ENCODE results near the gene PERM1.

Gene PERM1

GRCh38 chr1:1006305-1007159 lies 24.6 kb upstream of the PERM1 start:
- DNase-seq (ENCODE audit: low spot score) (peak; percentile 74), ATAC-seq (ENCODE audit: low read depth) (no peak)
- no peaks in the 10 kb centered on the region for H3K9me3 ChIP-seq (ENCODE audit: severe bottlenecking)
- no peak overlapping the region for H3K4me3 ChIP-seq (ENCODE audit: severe bottlenecking)
- H3K27ac ChIP-seq (ENCODE audit: poor library complexity, severe bottlenecking): no peak overlapping the region
- no peaks in the 10 kb centered on the region for H3K36me3 ChIP-seq (ENCODE audit: low read depth)
- peaks cover 6% of the 10 kb centered on the region for H3K4me1 ChIP-seq (ENCODE audit: insufficient read depth, poor library complexity, severe bottlenecking)
- H3K27me3 ChIP-seq (ENCODE audit: insufficient read depth, poor library complexity, severe bottlenecking): no peaks in the 10 kb centered on the region
- TF ChIP-seq CTCF (IDR thresholded peaks at IDR 0.05; ENCODE audit: poor library complexity, severe bottlenecking): no peak

- no peak for TF ChIP-seq CTCF (IDR thresholded peaks at IDR 0.05; ENCODE audit: poor library complexity, severe bottlenecking)
- H3K9me3 ChIP-seq (ENCODE audit: severe bottlenecking): no peaks in the 10 kb centered on the region
- no peak overlapping the region for H3K27ac ChIP-seq (ENCODE audit: poor library complexity, severe bottlenecking)
- H3K27me3 ChIP-seq (ENCODE audit: insufficient read depth, poor library complexity, severe bottlenecking): no peaks in the 10 kb centered on the region
- ATAC-seq (ENCODE audit: low read depth) (no peak), DNase-seq (ENCODE audit: low spot score) (no peak)
- H3K36me3 ChIP-seq (ENCODE audit: low read depth): no peaks in the 10 kb centered on the region
- no peak overlapping the region for H3K4me3 ChIP-seq (ENCODE audit: severe bottlenecking)
- H3K4me1 ChIP-seq (ENCODE audit: insufficient read depth, poor library complexity, severe bottlenecking): peaks cover 6% of the 10 kb centered on the region
Measured at GRCh38 chr1:1005774-1006304, 23.9 kb upstream of the PERM1 start.

GRCh38 chr1:1004780-1005697 lies 23.1 kb upstream of the PERM1 start:
- peak; percentile 33 for DNase-seq (ENCODE audit: low spot score)
- H3K27me3 ChIP-seq (ENCODE audit: insufficient read depth, poor library complexity, severe bottlenecking): no peaks in the 10 kb centered on the region
- H3K4me1 ChIP-seq (ENCODE audit: insufficient read depth, poor library complexity, severe bottlenecking): peaks cover 6% of the 10 kb centered on the region
- H3K4me3 ChIP-seq (ENCODE audit: severe bottlenecking): no peak overlapping the region
- H3K27ac ChIP-seq (ENCODE audit: poor library complexity, severe bottlenecking): no peak overlapping the region
- H3K36me3 ChIP-seq (ENCODE audit: low read depth): no peaks in the 10 kb centered on the region
- H3K9me3 ChIP-seq (ENCODE audit: severe bottlenecking): no peaks in the 10 kb centered on the region
- no peak; the same call in 2 of the 3 replicates for ATAC-seq (ENCODE audit: low read depth)
- no peak for TF ChIP-seq CTCF (IDR thresholded peaks at IDR 0.05; ENCODE audit: poor library complexity, severe bottlenecking)

GRCh38 chr1:1004420-1004779 lies 22.5 kb upstream of the PERM1 start:
- Histone ChIP-seq H3K27ac (ENCODE audit: poor library complexity, severe bottlenecking) (no peak overlapping the region), H3K9me3 (ENCODE audit: severe bottlenecking) (no peaks in the 10 kb centered on the region), H3K4me3 (ENCODE audit: severe bottlenecking) (no peak overlapping the region), H3K36me3 (ENCODE audit: low read depth) (no peaks in the 10 kb centered on the region), H3K4me1 (ENCODE audit: insufficient read depth, poor library complexity, severe bottlenecking) (peaks cover 6% of the 10 kb centered on the region), H3K27me3 (ENCODE audit: insufficient read depth, poor library complexity, severe bottlenecking) (no peaks in the 10 kb centered on the region)
- ATAC-seq (ENCODE audit: low read depth): no peak
- peak; percentile 55 for DNase-seq (ENCODE audit: low spot score)
- no peak for TF ChIP-seq CTCF (IDR thresholded peaks at IDR 0.05; ENCODE audit: poor library complexity, severe bottlenecking)

Measured in RWPE2 (cell line).